HEK293T (cell line): ENCODE measurements around the gene PRR36.

Source experiments
- CTBP1 ChIP-seq: fragments of 450-650 bp; IDR thresholded peaks from 2 replicates; pipeline ENCODE4 v1.6.1; 2016; ENCODE audit warnings: borderline replicate concordance
- FOXA1 ChIP-seq: fragments of 450-650 bp; IDR thresholded peaks from 2 replicates; pipeline ENCODE4 v1.6.1; 2016; ENCODE audit warnings: mild to moderate bottlenecking
- FOXM1 ChIP-seq: fragments of 450-650 bp; IDR thresholded peaks from 2 replicates; pipeline ENCODE4 v1.6.1; 2017; ENCODE audit warnings: mild to moderate bottlenecking, borderline replicate concordance
- L3MBTL2 ChIP-seq: fragments of 450-650 bp; conservative IDR thresholded peaks from 2 replicates; pipeline ENCODE4 v1.6.1; 2016; ENCODE audit warnings: mild to moderate bottlenecking
- SUZ12 ChIP-seq: fragments of 450-650 bp; IDR thresholded peaks from 2 replicates; pipeline ENCODE4 v1.6.1; 2016; ENCODE audit warnings: mild to moderate bottlenecking

GRCh38 chr19:7864690-7865074, 9.5 kb downstream of the PRR36 start:
- TF ChIP-seq FOXM1 (no peak), L3MBTL2 (no peak), FOXA1 (no peak), CTBP1 (no peak), SUZ12 (no peak)
